HepG2 (cell line): Measurements from ENCODE around the gene EGFL8. TPM values are rescaled to one million over a fixed set of nuclear protein-coding genes. Genes with fewer than 3 reads are reported as not detected.

Experiments used
- AKAP8 ChIP-seq: sonication (generic); formaldehyde crosslinking; IDR thresholded peaks from 2 replicates; pipeline ENCODE4 v1.5.1; 2020; ENCODE audit warnings: mild to moderate bottlenecking, missing genetic modification reagents
- ARID2 ChIP-seq: sonication (generic); formaldehyde crosslinking; IDR thresholded peaks from 2 replicates; pipeline ENCODE4 v1.8.1; 2022; ENCODE audit warnings: mild to moderate bottlenecking, missing genetic modification reagents, borderline replicate concordance
- CHD2 ChIP-seq: IDR thresholded peaks from 2 replicates; pipeline ENCODE4 v1.6.1; 2011; ENCODE audit warnings: low read depth, low read length, improper control_type of control experiment
- IKZF4 ChIP-seq: sonication (generic); formaldehyde crosslinking; IDR thresholded peaks from 2 replicates; pipeline ENCODE4 v1.5.1; 2020; ENCODE audit warnings: borderline replicate concordance, mild to moderate bottlenecking, low read depth, missing genetic modification reagents; ENCODE audit errors: not compliant biosample characterization
- NRL ChIP-seq: sonication (generic); formaldehyde crosslinking; IDR thresholded peaks from 2 replicates; pipeline ENCODE4 v1.5.0; 2020; ENCODE audit warnings: missing genetic modification reagents, mild to moderate bottlenecking, moderate library complexity, borderline replicate concordance
- ZNF138 ChIP-seq: sonication (generic); formaldehyde crosslinking; IDR thresholded peaks from 2 replicates; pipeline ENCODE4 v1.5.0; 2020; ENCODE audit warnings: mild to moderate bottlenecking, low read depth, missing genetic modification reagents
- ZNF329 ChIP-seq: sonication (generic); formaldehyde crosslinking; IDR thresholded peaks from 2 replicates; pipeline ENCODE4 v1.9.0; 2021; ENCODE audit warnings: low read depth, mild to moderate bottlenecking, missing genetic modification reagents
- ZNF468 ChIP-seq: sonication (generic); formaldehyde crosslinking; IDR thresholded peaks from 2 replicates; pipeline ENCODE4 v1.8.0; 2022; ENCODE audit warnings: mild to moderate bottlenecking, moderate library complexity, missing genetic modification reagents
- ZNF547 ChIP-seq: sonication (generic); formaldehyde crosslinking; IDR thresholded peaks from 2 replicates; pipeline ENCODE4 v1.5.1; 2020; ENCODE audit warnings: mild to moderate bottlenecking, missing genetic modification reagents
- ZNF549 ChIP-seq: sonication (generic); formaldehyde crosslinking; IDR thresholded peaks from 2 replicates; pipeline ENCODE4 v1.5.0; 2020; ENCODE audit warnings: missing genetic modification reagents
- ZNF557 ChIP-seq: sonication (generic); formaldehyde crosslinking; IDR thresholded peaks from 2 replicates; pipeline ENCODE4 v1.4.0; 2020; ENCODE audit warnings: missing genetic modification reagents
- ZNF782 ChIP-seq: sonication (generic); formaldehyde crosslinking; IDR thresholded peaks from 2 replicates; pipeline ENCODE4 v1.4.0; 2020; ENCODE audit warnings: missing genetic modification reagents, mild to moderate bottlenecking, borderline replicate concordance
- ZNF790 ChIP-seq: sonication (generic); formaldehyde crosslinking; IDR thresholded peaks from 2 replicates; pipeline ENCODE4 v1.8.0; 2022; ENCODE audit warnings: missing genetic modification reagents, mild to moderate bottlenecking, borderline replicate concordance
- ZNF883 ChIP-seq: sonication (generic); formaldehyde crosslinking; IDR thresholded peaks from 2 replicates; pipeline ENCODE4 v1.5.1; 2020; ENCODE audit warnings: mild to moderate bottlenecking, missing genetic modification reagents; ENCODE audit errors: not compliant biosample characterization
- polyA plus RNA-seq, 8 experiments: library from polyadenylated mRNA; depleted of rRNA in 3 of 8; stranded (reverse) in 7 of 8; unstranded in 1 of 8; fragments of >200 nt; fragmentation: Illumina TruSeq in 4 of 8; extraction: Trizol in 4 of 8; gene quantifications; 2 replicates each; pipeline versions ENCODE4 v1.2.1 to v1.2.3, GENCODE V29; 2011 to 2016; ENCODE audit warnings: low read depth in 4 of 8, missing spikeins in 1 of 8, mixed read lengths in 1 of 8; ENCODE audit not compliant: insufficient read depth in 1 of 8
- total RNA-seq, 5 experiments: library from RNA; depleted of rRNA; stranded (reverse); fragments of >200 nt; fragmentation: Illumina TruSeq; extraction: Trizol; gene quantifications; 2 replicates each; pipeline ENCODE4 v1.2.3, GENCODE V29; 2016; ENCODE audit warnings: low read depth in 1 of 5
- TF ChIP-seq, protein P1 (sequence below): IDR thresholded peaks from 2 replicates; pipeline ENCODE4 v1.6.1; 2016; ENCODE audit warnings: low read depth, borderline replicate concordance
- TF ChIP-seq, protein P2 (sequence below): sonication (generic); formaldehyde crosslinking; IDR thresholded peaks from 2 replicates; pipeline ENCODE4 v1.4.0; 2020; ENCODE audit warnings: missing genetic modification reagents
- TF ChIP-seq, protein P3 (sequence below): sonication (generic); formaldehyde crosslinking; IDR thresholded peaks from 2 replicates; pipeline ENCODE4 v1.9.0; 2022; ENCODE audit warnings: missing genetic modification reagents, mild to moderate bottlenecking, borderline replicate concordance
- TF ChIP-seq, protein P4 (sequence below): sonication (generic); formaldehyde crosslinking; IDR thresholded peaks from 2 replicates; pipeline ENCODE4 v1.5.1; 2020; ENCODE audit warnings: missing genetic modification reagents, mild to moderate bottlenecking, borderline replicate concordance
- TF ChIP-seq, protein P5 (sequence below): sonication (generic); formaldehyde crosslinking; IDR thresholded peaks from 2 replicates; pipeline ENCODE4 v1.4.0; 2020; ENCODE audit warnings: mild to moderate bottlenecking, low read depth, missing genetic modification reagents

EGFL8 gene
- total and polyA plus RNA-seq, 2 of the 13 experiments (the other 11 are each of a cell fraction or from before 2014, with no cell fraction given): 10.0 to 11.5 TPM

DNA sequence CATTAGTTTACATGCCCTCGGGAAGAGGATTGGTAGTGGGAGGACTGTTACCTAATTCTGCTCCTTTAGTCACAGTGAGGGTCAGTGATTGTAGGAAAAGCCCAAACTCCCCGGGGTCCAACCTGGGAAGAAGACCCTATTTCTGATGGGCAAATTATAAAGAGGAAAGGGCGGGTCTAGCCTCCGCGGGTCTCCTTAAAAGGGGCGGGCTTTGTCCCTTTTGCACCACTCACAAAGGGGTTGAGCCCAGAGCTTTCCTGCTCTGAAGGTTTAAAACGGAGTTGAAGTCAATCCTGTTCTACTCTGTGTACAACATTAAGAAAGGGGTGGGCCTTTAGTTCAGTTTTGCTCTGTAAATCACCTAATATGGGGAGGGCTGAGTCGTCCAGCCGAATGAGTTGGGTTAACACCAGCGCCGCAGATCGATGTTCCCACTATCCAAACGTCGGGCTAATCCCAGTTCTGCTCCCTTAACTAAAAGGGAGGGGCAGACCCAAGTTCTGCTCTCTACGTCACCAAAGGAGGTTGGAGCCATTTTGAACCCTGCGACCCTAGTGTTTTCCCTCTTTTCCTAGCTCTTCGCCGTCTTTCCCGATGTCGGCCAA, 12.9 kb downstream of the EGFL8 start (continued):
- TF ChIP-seq ZNF549 (CRISPR knock-in tag): no peak
- no peak for TF ChIP-seq ZNF782
- TF ChIP-seq NRL (CRISPR knock-in tag): no peak
- TF ChIP-seq, protein P1, sequence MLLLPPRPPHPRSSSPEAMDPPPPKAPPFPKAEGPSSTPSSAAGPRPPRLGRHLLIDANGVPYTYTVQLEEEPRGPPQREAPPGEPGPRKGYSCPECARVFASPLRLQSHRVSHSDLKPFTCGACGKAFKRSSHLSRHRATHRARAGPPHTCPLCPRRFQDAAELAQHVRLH (CRISPR knock-in tag): no peak
- TF ChIP-seq, protein P2, sequence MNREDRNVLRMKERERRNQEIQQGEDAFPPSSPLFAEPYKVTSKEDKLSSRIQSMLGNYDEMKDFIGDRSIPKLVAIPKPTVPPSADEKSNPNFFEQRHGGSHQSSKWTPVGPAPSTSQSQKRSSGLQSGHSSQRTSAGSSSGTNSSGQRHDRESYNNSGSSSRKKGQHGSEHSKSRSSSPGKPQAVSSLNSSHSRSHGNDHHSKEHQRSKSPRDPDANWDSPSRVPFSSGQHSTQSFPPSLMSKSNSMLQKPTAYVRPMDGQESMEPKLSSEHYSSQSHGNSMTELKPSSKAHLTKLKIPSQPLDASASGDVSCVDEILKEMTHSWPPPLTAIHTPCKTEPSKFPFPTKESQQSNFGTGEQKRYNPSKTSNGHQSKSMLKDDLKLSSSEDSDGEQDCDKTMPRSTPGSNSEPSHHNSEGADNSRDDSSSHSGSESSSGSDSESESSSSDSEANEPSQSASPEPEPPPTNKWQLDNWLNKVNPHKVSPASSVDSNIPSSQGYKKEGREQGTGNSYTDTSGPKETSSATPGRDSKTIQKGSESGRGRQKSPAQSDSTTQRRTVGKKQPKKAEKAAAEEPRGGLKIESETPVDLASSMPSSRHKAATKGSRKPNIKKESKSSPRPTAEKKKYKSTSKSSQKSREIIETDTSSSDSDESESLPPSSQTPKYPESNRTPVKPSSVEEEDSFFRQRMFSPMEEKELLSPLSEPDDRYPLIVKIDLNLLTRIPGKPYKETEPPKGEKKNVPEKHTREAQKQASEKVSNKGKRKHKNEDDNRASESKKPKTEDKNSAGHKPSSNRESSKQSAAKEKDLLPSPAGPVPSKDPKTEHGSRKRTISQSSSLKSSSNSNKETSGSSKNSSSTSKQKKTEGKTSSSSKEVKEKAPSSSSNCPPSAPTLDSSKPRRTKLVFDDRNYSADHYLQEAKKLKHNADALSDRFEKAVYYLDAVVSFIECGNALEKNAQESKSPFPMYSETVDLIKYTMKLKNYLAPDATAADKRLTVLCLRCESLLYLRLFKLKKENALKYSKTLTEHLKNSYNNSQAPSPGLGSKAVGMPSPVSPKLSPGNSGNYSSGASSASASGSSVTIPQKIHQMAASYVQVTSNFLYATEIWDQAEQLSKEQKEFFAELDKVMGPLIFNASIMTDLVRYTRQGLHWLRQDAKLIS: no peak
- TF ChIP-seq AKAP8 (CRISPR knock-in tag): no peak
- TF ChIP-seq ZNF468: no peak
- no peak for TF ChIP-seq ZNF138
- TF ChIP-seq, protein P3, sequence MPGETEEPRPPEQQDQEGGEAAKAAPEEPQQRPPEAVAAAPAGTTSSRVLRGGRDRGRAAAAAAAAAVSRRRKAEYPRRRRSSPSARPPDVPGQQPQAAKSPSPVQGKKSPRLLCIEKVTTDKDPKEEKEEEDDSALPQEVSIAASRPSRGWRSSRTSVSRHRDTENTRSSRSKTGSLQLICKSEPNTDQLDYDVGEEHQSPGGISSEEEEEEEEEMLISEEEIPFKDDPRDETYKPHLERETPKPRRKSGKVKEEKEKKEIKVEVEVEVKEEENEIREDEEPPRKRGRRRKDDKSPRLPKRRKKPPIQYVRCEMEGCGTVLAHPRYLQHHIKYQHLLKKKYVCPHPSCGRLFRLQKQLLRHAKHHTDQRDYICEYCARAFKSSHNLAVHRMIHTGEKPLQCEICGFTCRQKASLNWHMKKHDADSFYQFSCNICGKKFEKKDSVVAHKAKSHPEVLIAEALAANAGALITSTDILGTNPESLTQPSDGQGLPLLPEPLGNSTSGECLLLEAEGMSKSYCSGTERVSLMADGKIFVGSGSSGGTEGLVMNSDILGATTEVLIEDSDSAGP (CRISPR knock-in tag): no peak; the same call in 1 of the 2 replicates
- TF ChIP-seq ZNF547 (CRISPR knock-in tag): no peak
- TF ChIP-seq CHD2: no peak
- TF ChIP-seq, protein P4, sequence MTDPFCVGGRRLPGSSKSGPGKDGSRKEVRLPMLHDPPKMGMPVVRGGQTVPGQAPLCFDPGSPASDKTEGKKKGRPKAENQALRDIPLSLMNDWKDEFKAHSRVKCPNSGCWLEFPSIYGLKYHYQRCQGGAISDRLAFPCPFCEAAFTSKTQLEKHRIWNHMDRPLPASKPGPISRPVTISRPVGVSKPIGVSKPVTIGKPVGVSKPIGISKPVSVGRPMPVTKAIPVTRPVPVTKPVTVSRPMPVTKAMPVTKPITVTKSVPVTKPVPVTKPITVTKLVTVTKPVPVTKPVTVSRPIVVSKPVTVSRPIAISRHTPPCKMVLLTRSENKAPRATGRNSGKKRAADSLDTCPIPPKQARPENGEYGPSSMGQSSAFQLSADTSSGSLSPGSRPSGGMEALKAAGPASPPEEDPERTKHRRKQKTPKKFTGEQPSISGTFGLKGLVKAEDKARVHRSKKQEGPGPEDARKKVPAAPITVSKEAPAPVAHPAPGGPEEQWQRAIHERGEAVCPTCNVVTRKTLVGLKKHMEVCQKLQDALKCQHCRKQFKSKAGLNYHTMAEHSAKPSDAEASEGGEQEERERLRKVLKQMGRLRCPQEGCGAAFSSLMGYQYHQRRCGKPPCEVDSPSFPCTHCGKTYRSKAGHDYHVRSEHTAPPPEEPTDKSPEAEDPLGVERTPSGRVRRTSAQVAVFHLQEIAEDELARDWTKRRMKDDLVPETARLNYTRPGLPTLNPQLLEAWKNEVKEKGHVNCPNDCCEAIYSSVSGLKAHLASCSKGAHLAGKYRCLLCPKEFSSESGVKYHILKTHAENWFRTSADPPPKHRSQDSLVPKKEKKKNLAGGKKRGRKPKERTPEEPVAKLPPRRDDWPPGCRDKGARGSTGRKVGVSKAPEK (CRISPR knock-in tag): no peak
- no peak for TF ChIP-seq ARID2
- TF ChIP-seq ZNF329 (CRISPR knock-in tag): no peak
- no peak for TF ChIP-seq IKZF4 (CRISPR knock-in tag)
- TF ChIP-seq ZNF790 (CRISPR knock-in tag): no peak
- TF ChIP-seq, protein P5, sequence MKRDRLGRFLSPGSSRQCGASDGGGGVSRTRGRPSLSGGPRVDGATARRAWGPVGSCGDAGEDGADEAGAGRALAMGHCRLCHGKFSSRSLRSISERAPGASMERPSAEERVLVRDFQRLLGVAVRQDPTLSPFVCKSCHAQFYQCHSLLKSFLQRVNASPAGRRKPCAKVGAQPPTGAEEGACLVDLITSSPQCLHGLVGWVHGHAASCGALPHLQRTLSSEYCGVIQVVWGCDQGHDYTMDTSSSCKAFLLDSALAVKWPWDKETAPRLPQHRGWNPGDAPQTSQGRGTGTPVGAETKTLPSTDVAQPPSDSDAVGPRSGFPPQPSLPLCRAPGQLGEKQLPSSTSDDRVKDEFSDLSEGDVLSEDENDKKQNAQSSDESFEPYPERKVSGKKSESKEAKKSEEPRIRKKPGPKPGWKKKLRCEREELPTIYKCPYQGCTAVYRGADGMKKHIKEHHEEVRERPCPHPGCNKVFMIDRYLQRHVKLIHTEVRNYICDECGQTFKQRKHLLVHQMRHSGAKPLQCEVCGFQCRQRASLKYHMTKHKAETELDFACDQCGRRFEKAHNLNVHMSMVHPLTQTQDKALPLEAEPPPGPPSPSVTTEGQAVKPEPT (CRISPR knock-in tag): no peak; the same call in none of the 2 replicates
- no peak for TF ChIP-seq ZNF883 (CRISPR knock-in tag)
- TF ChIP-seq ZNF557: no peak
